ENCODE data around the gene BLZF1. TPM values are rescaled to one million over a fixed set of nuclear protein-coding genes. Genes with fewer than 3 reads are reported as not detected.

Gene BLZF1
- total RNA-seq, 3 donors from 2014 or later (not counting 1 experiment from before 2014, with no cell fraction given), result 13.2 to 21.6 (median 18.2) TPM

GRCh38 chr1:169322138-169322537 lies 45.9 kb upstream of the BLZF1 start:
- H3K36me3 ChIP-seq (ENCODE audit: control insufficient read depth, insufficient read depth, low read length), result no peaks in the 10 kb centered on the region
- no peak overlapping the region for H3K4me3 Mint-ChIP-seq
- no peaks in the 10 kb centered on the region for H3K4me1 ChIP-seq (ENCODE audit: control insufficient read depth, insufficient read depth, low read length)
- peaks cover 0 to 2% of the 10 kb centered on the region in 2 donors for H3K27me3 Mint-ChIP-seq (ENCODE audit: low read depth in 2 of 2)
- no peak overlapping the region for H3K27ac ChIP-seq (ENCODE audit: low read length)
- H3K4me3 ChIP-seq (ENCODE audit: low read length), result no peak overlapping the region
- no peaks in the 10 kb centered on the region for H3K36me3 Mint-ChIP-seq
- H3K9me3 Mint-ChIP-seq, result no peaks in the 10 kb centered on the region
- TF ChIP-seq, protein P1, sequence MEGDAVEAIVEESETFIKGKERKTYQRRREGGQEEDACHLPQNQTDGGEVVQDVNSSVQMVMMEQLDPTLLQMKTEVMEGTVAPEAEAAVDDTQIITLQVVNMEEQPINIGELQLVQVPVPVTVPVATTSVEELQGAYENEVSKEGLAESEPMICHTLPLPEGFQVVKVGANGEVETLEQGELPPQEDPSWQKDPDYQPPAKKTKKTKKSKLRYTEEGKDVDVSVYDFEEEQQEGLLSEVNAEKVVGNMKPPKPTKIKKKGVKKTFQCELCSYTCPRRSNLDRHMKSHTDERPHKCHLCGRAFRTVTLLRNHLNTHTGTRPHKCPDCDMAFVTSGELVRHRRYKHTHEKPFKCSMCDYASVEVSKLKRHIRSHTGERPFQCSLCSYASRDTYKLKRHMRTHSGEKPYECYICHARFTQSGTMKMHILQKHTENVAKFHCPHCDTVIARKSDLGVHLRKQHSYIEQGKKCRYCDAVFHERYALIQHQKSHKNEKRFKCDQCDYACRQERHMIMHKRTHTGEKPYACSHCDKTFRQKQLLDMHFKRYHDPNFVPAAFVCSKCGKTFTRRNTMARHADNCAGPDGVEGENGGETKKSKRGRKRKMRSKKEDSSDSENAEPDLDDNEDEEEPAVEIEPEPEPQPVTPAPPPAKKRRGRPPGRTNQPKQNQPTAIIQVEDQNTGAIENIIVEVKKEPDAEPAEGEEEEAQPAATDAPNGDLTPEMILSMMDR (IDR thresholded peaks at IDR 0.05), result no peak
- DNase-seq, result no peak
- H3K9me3 ChIP-seq (ENCODE audit: control insufficient read depth, insufficient read depth, low read length), result no peaks in the 10 kb centered on the region
- ATAC-seq, result no peak
- H3K4me1 Mint-ChIP-seq, result peaks cover 0 to 4% of the 10 kb centered on the region in 2 donors
- no peaks in the 10 kb centered on the region for H3K27me3 ChIP-seq (ENCODE audit: control insufficient read depth, insufficient read depth, low read length)
- intact Hi-C loops (cut with micrococcal nuclease), result no loop called here
- no peak overlapping the region for H3K27ac Mint-ChIP-seq
- 100% methylated on average over 2 of the region's 3 CpGs for WGBS (ENCODE audit: insufficient coverage)

DNA sequence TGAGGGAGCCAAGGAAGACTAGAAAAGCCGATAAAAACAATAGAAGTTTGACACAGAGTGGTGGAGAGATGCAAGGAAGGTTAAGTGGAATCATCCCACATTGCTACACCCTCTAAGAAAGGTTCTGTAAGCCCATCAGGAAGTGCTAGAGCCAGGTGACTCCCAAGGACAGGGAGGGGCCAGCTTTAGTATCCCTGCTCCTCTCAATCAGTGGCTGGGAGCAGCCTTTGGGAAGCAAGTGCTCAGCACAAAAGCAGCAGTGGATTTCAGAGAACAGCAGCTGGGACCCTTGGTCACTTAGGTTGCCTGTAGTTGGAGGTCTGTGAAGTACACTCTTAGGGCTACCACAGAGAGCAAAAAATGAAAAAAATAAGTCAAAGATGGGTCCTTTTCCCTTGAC lies 42.9 kb upstream of the BLZF1 start:
- intact Hi-C loops (cut with micrococcal nuclease), result no loop called here
- H3K4me1 Mint-ChIP-seq, result peaks cover 6 to 14% of the 10 kb centered on the region in 2 donors
- Histone ChIP-seq H3K9me3 (ENCODE audit: control insufficient read depth, insufficient read depth, low read length) (no peaks in the 10 kb centered on the region), H3K4me1 (ENCODE audit: control insufficient read depth, insufficient read depth, low read length) (no peaks in the 10 kb centered on the region), H3K36me3 (ENCODE audit: control insufficient read depth, insufficient read depth, low read length) (no peaks in the 10 kb centered on the region), H3K27ac (ENCODE audit: low read length) (no peak overlapping the region), H3K4me3 (ENCODE audit: low read length) (no peak overlapping the region), H3K27me3 (ENCODE audit: control insufficient read depth, insufficient read depth, low read length) (no peaks in the 10 kb centered on the region)
- TF ChIP-seq, protein P1 (IDR thresholded peaks at IDR 0.05), result no peak
- peaks cover 12% of the 10 kb centered on the region for H3K36me3 Mint-ChIP-seq
- ATAC-seq, result no peak
- H3K4me3 Mint-ChIP-seq, result no peak overlapping the region
- H3K27me3 Mint-ChIP-seq (ENCODE audit: low read depth in 2 of 2), result no peaks in the 10 kb centered on the region
- no peak overlapping the region for H3K27ac Mint-ChIP-seq
- 100% methylated on average over 1 of the region's 1 CpG for WGBS (ENCODE audit: insufficient coverage)
- no peak for DNase-seq
- H3K9me3 Mint-ChIP-seq, result peaks cover 2 to 7% of the 10 kb centered on the region in 2 donors

DNA sequence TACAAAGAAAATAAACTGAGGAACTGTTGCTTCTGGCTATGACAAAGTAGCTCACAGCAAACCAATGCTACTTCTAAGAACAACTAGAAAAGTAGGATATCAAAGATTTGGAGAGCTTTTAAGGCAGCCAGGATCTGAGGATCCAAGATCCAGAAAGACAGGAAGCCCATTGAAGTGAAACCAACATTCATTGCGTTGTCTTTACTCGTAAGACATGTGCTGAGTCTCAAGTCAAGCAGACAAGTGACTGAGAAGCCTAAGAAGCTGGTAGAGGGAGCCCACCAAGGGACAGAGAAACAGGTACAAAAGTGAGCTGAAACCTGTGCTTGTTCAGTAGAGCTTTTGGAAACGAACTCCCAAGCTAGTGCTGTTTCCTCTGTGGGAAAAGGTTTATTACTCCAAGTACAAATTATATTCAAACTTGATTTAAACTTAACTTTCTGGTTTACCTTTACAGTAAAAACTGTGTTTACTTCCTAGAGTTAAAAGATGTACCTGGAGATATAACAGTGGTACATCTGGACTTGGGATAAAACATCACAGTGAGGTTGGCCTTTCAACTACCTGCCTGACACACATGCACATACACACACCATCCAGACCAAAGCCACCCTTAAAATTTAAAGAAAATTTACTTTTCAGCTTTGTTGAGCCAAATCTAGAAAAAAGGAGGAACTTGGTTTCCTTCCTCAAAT lies 41.6 kb upstream of the BLZF1 start:
- Mint-ChIP-seq H3K27ac (no peak overlapping the region), H3K9me3 (peaks cover 2 to 7% of the 10 kb centered on the region in 2 donors), H3K36me3 (peaks cover 12% of the 10 kb centered on the region), H3K4me3 (no peak overlapping the region), H3K4me1 (peaks cover 7 to 14% of the 10 kb centered on the region in 2 donors), H3K27me3 (ENCODE audit: low read depth in 2 of 2) (no peaks in the 10 kb centered on the region)
- intact Hi-C loops (cut with micrococcal nuclease), result no loop called here
- H3K27ac ChIP-seq (ENCODE audit: low read length), result no peak overlapping the region
- no peak for DNase-seq
- TF ChIP-seq, protein P1 (IDR thresholded peaks at IDR 0.05), result no peak
- no peaks in the 10 kb centered on the region for H3K9me3 ChIP-seq (ENCODE audit: control insufficient read depth, insufficient read depth, low read length)
- no peaks in the 10 kb centered on the region for H3K27me3 ChIP-seq (ENCODE audit: control insufficient read depth, insufficient read depth, low read length)
- WGBS (ENCODE audit: insufficient coverage), result 50% methylated on average over 2 of the region's 3 CpGs
- H3K4me3 ChIP-seq (ENCODE audit: low read length), result no peak overlapping the region
- ATAC-seq, result no peak
- no peaks in the 10 kb centered on the region for H3K36me3 ChIP-seq (ENCODE audit: control insufficient read depth, insufficient read depth, low read length)
- no peaks in the 10 kb centered on the region for H3K4me1 ChIP-seq (ENCODE audit: control insufficient read depth, insufficient read depth, low read length)

- H3K27ac ChIP-seq (ENCODE audit: low read length), result no peak overlapping the region
- Mint-ChIP-seq H3K4me3 (no peak overlapping the region), H3K27me3 (ENCODE audit: low read depth in 2 of 2) (no peaks in the 10 kb centered on the region), H3K36me3 (peaks cover 12% of the 10 kb centered on the region), H3K9me3 (peaks cover 2 to 7% of the 10 kb centered on the region in 2 donors), H3K4me1 (peaks cover 7 to 14% of the 10 kb centered on the region in 2 donors), H3K27ac (no peak overlapping the region)
- TF ChIP-seq, protein P1 (IDR thresholded peaks at IDR 0.05), result no peak
- H3K27me3 ChIP-seq (ENCODE audit: control insufficient read depth, insufficient read depth, low read length), result no peaks in the 10 kb centered on the region
- no peak overlapping the region for H3K4me3 ChIP-seq (ENCODE audit: low read length)
- DNase-seq, result no peak
- intact Hi-C loops (cut with micrococcal nuclease), result no loop called here
- no peaks in the 10 kb centered on the region for H3K36me3 ChIP-seq (ENCODE audit: control insufficient read depth, insufficient read depth, low read length)
- H3K9me3 ChIP-seq (ENCODE audit: control insufficient read depth, insufficient read depth, low read length), result no peaks in the 10 kb centered on the region
- ATAC-seq, result peak in 1 of 3 donors; percentile 50
- H3K4me1 ChIP-seq (ENCODE audit: control insufficient read depth, insufficient read depth, low read length), result no peaks in the 10 kb centered on the region
Observed at GRCh38 chr1:169326956-169327268, 41.1 kb upstream of the BLZF1 start.

All from natural killer cell (primary cell).